ENCODE data around the gene SLC25A48. TPM values are rescaled to one million over a fixed set of nuclear protein-coding genes. Genes with fewer than 3 reads are reported as not detected.

The SLC25A48 gene
- total RNA-seq, 4 donors from 2014 or later, result 0.32 TPM; not detected in 3

- peak; percentile 68 for ATAC-seq (ENCODE audit: low FRiP score)
- no peak for DNase-seq (ENCODE audit: low spot score)
- peak in 1 of 3 donors; percentile 74 for TF ChIP-seq CTCF (IDR thresholded peaks at IDR 0.05)
Observed at GRCh38 chr5:135887447-135887864, 53.0 kb downstream of the SLC25A48 start.

GRCh38 chr5:135887881-135888614 is 53.6 kb downstream of the SLC25A48 start:
- no peak for DNase-seq (ENCODE audit: low spot score)
- no peak for TF ChIP-seq CTCF (IDR thresholded peaks at IDR 0.05)
- ATAC-seq (ENCODE audit: low FRiP score), result no peak

GRCh38 chr5:135890296-135890695 is 55.8 kb downstream of the SLC25A48 start:
- DNase-seq (ENCODE audit: low spot score), result no peak
- no peak for TF ChIP-seq CTCF (IDR thresholded peaks at IDR 0.05)
- ATAC-seq (ENCODE audit: low FRiP score), result no peak

GRCh38 chr5:135890867-135891266 is 56.4 kb downstream of the SLC25A48 start:
- DNase-seq (ENCODE audit: low spot score) (no peak), ATAC-seq (ENCODE audit: low FRiP score) (no peak)
- TF ChIP-seq CTCF (IDR thresholded peaks at IDR 0.05), result no peak

GRCh38 chr5:135891268-135891667 is 56.8 kb downstream of the SLC25A48 start:
- ATAC-seq (ENCODE audit: low FRiP score) (no peak), DNase-seq (ENCODE audit: low spot score) (no peak)
- TF ChIP-seq CTCF (IDR thresholded peaks at IDR 0.05), result no peak

GRCh38 chr5:135891791-135892190 is 57.3 kb downstream of the SLC25A48 start:
- ATAC-seq (ENCODE audit: low FRiP score) (no peak), DNase-seq (ENCODE audit: low spot score) (no peak)
- TF ChIP-seq CTCF (IDR thresholded peaks at IDR 0.05), result no peak

- no peak for ATAC-seq (ENCODE audit: low FRiP score)
- no peak for TF ChIP-seq CTCF (IDR thresholded peaks at IDR 0.05)
- no peak for DNase-seq (ENCODE audit: low spot score)
Observed at GRCh38 chr5:135894276-135894675, 59.8 kb downstream of the SLC25A48 start.

Measured in omental fat pad (tissue), 4 donors.